ENCODE data around the gene ADAMTS6. TPM values are rescaled to one million over a fixed set of nuclear protein-coding genes. Genes with fewer than 3 reads are reported as not detected.

The ADAMTS6 gene
- total RNA-seq, 3 donors from 2014 or later: 0.69 to 3.6 (median 1.4) TPM

DNA sequence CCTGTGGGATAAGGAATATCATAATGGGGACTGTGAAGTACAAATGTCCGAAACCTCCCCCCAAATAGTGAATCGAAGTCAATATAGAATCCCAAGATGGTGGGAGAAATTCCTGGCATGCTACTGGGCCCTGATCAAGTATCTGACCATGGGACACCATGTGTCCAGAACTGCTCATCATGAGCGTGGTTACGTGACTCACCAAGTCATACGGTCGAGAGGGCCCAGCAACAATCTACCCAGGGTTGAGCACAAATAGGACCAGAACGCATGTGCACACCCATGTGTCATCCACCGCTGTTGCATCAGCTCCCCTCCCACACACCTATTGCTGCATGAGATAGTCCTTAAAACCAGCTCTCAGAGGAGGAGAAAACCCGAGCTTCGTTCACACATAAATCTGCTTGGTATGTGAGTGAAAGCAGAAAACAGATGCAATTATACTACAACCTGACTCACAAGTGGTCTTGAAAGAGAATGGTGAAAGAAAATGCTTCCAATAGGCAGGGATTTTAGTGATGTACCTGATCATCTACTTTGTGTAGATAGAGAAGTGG, 359.8 kb downstream of the ADAMTS6 start:
- H3K4me1 ChIP-seq (ENCODE audit: low read depth): no peaks in the 10 kb centered on the region
- ATAC-seq: no peak
- no peak for DNase-seq
- TF ChIP-seq, protein P1, sequence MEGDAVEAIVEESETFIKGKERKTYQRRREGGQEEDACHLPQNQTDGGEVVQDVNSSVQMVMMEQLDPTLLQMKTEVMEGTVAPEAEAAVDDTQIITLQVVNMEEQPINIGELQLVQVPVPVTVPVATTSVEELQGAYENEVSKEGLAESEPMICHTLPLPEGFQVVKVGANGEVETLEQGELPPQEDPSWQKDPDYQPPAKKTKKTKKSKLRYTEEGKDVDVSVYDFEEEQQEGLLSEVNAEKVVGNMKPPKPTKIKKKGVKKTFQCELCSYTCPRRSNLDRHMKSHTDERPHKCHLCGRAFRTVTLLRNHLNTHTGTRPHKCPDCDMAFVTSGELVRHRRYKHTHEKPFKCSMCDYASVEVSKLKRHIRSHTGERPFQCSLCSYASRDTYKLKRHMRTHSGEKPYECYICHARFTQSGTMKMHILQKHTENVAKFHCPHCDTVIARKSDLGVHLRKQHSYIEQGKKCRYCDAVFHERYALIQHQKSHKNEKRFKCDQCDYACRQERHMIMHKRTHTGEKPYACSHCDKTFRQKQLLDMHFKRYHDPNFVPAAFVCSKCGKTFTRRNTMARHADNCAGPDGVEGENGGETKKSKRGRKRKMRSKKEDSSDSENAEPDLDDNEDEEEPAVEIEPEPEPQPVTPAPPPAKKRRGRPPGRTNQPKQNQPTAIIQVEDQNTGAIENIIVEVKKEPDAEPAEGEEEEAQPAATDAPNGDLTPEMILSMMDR (IDR thresholded peaks at IDR 0.05): no peak
- H3K9me3 ChIP-seq: no peaks in the 10 kb centered on the region
- no peaks in the 10 kb centered on the region for H3K36me3 ChIP-seq (ENCODE audit: low read depth)
- intact Hi-C loops (cut with DNase I, micrococcal nuclease): no loop called here
- no peak overlapping the region for H3K4me3 ChIP-seq

- H3K9me3 ChIP-seq: no peaks in the 10 kb centered on the region
- intact Hi-C loops (cut with DNase I, micrococcal nuclease): no loop called here
- H3K36me3 ChIP-seq (ENCODE audit: low read depth): no peaks in the 10 kb centered on the region
- H3K4me3 ChIP-seq: no peak overlapping the region
- H3K4me1 ChIP-seq (ENCODE audit: low read depth): no peaks in the 10 kb centered on the region
- TF ChIP-seq, protein P1 (IDR thresholded peaks at IDR 0.05): no peak
- no peak for ATAC-seq
- no peak for DNase-seq
Observed at GRCh38 chr5:65120371-65120967, 361.3 kb downstream of the ADAMTS6 start.

- Histone ChIP-seq H3K4me1 (ENCODE audit: low read depth) (no peaks in the 10 kb centered on the region), H3K36me3 (ENCODE audit: low read depth) (no peaks in the 10 kb centered on the region), H3K4me3 (no peak overlapping the region), H3K9me3 (no peaks in the 10 kb centered on the region)
- intact Hi-C loops (cut with DNase I, micrococcal nuclease): no loop called here
- DNase-seq (no peak), ATAC-seq (no peak)
- TF ChIP-seq, protein P1 (IDR thresholded peaks at IDR 0.05): no peak
Observed at GRCh38 chr5:65117525-65117924, 364.2 kb downstream of the ADAMTS6 start.

DNA sequence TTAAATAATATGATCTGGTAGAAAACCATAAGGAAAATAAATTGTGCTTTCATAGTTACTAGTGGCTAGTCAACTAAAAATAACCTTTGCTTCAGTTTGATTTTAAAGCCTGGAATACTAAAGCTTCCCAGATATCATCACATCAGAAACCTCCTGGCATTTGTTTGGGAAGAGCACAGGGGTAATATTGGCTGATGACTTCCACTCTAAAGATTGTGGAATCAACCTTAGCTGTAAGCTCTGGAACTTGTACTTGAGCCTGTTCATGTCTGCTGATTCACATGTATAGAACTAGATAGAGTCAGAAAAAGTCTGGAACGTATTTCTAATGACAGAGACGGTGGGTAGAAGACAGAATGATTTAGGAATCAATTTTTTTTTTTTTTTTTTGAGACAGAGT, 367.9 kb downstream of the ADAMTS6 start:
- H3K4me1 ChIP-seq (ENCODE audit: low read depth): no peaks in the 10 kb centered on the region
- intact Hi-C loops (cut with DNase I, micrococcal nuclease): no loop called here

GRCh38 chr5:65111961-65112658, 369.6 kb downstream of the ADAMTS6 start:
- H3K4me3 ChIP-seq: no peak overlapping the region
- DNase-seq: no peak

More for the DNA sequence above, 367.9 kb downstream of the ADAMTS6 start:
- Histone ChIP-seq H3K36me3 (ENCODE audit: low read depth) (no peaks in the 10 kb centered on the region), H3K4me3 (no peak overlapping the region), H3K9me3 (no peaks in the 10 kb centered on the region)
- TF ChIP-seq, protein P1 (IDR thresholded peaks at IDR 0.05): no peak
- no peak for ATAC-seq
- no peak for DNase-seq

More at GRCh38 chr5:65111961-65112658, 369.6 kb downstream of the ADAMTS6 start:
- H3K36me3 ChIP-seq (ENCODE audit: low read depth): no peaks in the 10 kb centered on the region
- no peak for ATAC-seq
- TF ChIP-seq, protein P1 (IDR thresholded peaks at IDR 0.05): no peak
- intact Hi-C loops (cut with DNase I, micrococcal nuclease): no loop called here
- no peaks in the 10 kb centered on the region for H3K9me3 ChIP-seq
- H3K4me1 ChIP-seq (ENCODE audit: low read depth): no peaks in the 10 kb centered on the region

Data from mucosa of descending colon (tissue), 3 donors.